HAP-1 (cell line): ENCODE results near the gene RAI1.

Experiments used
- DNase-seq, 2 experiments: peaks; one replicate each; pipeline ENCODE4 v3.0.0-alpha.2; 2016 to 2020; ENCODE audit warnings: low spot score in 2 of 2
- H3K27me3 ChIP-seq: fragments of 250-450 bp; sonication (Bioruptor Pico); 2 replicates; pipeline ENCODE4 v1.5.1; 2020; ENCODE audit warnings: low read depth, mild to moderate bottlenecking, moderate library complexity
- H3K36me3 ChIP-seq: fragments of 250-450 bp; sonication (Bioruptor Pico); replicated peaks from 2 replicates; pipeline ENCODE4 v1.5.1; 2020; ENCODE audit warnings: mild to moderate bottlenecking
- H3K4me1 ChIP-seq: fragments of 250-450 bp; sonication (Bioruptor Pico); 2 replicates; pipeline ENCODE4 v1.5.1; 2020; ENCODE audit warnings: mild to moderate bottlenecking
- H3K4me3 ChIP-seq: fragments of 250-450 bp; sonication (Bioruptor Pico); 2 replicates; pipeline ENCODE4 v1.5.1; 2020; ENCODE audit warnings: mild to moderate bottlenecking, moderate library complexity
- H3K9me3 ChIP-seq: fragments of 250-450 bp; sonication (Bioruptor Pico); 2 replicates; pipeline ENCODE4 v1.5.1; 2020; ENCODE audit warnings: mild to moderate bottlenecking, moderate library complexity
- in situ Hi-C: fragments of 300-500 bp; cut with MboI; formaldehyde crosslinking; loops from 3 replicates; pipeline ENCODE4 v1.14.3; 2020; ENCODE audit warnings: low sequenced_read_pairs, inconsistent platforms, mixed read lengths

The RAI1 gene

DNA sequence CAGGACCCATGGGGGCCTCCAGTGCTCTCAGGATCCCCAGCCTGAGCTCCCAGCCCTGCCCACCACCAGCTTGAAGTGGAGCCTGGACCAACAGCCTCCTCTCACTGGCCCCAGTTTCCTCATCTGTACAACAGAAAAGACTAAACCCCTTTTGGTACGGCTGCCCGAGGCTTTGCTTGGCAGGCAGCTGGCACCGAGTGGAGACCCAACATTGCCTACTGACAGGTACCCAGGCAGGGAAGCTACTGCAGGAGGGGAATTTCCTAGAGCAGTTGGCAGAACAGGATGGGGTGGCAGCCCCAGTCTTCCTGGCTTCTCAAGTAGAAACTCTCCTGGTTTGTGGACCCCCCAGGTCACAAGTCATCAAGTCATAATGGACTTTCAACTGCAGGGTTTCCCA lies 141.4 kb downstream of the RAI1 start:
- in situ Hi-C loops, result loop anchor here (10.0 kb wide), 1 partner anchor 212 kb away; the partner anchor contains the start of genes ATPAF2 and GID4
- H3K27me3 ChIP-seq, result no peaks in the 10 kb centered on the region
- peaks cover 32% of the 10 kb centered on the region for H3K36me3 ChIP-seq
- H3K4me3 ChIP-seq, result peak overlapping the region; percentile 31
- no peak for DNase-seq
- H3K9me3 ChIP-seq, result no peaks in the 10 kb centered on the region
- H3K4me1 ChIP-seq, result peaks cover 23% of the 10 kb centered on the region

DNA sequence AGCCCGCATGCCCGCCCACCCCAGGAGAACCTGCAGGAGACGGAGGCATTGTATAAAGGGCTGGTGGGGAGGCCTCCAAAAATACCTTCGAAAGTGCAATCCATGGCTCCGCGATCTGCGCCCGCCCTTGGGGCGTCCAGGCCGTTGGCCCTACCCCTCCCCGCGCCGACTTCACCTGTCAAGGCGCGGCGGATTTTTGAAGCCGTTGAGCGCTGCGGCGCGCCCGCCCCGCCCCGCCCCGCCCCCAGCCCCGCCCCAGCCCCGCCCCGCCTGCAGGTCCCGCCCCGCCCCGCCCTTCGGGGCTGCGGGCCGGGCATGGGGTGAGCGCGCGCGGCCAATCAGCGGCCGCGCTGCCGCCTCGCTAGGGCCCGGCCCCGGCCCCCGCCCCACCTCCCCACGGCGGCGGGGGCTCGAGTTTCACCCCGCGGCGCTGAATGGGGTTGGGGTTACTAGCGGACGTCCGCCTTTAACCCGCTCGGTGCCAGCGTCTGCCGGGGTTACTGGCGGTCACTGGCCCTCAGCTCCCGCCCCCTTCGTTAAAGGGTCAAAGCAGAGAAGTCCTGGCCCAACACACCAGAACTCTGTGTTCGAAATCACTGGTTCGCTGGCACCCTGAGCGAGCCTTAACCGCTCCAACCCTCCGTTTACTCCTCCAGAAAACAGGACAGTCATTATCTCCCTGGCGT lies 142.3 kb downstream of the RAI1 start:
- Histone ChIP-seq H3K4me3 (peak overlapping the region; percentile 31), H3K36me3 (peaks cover 24% of the 10 kb centered on the region), H3K9me3 (no peaks in the 10 kb centered on the region), H3K27me3 (no peaks in the 10 kb centered on the region), H3K4me1 (peaks cover 23% of the 10 kb centered on the region)
- in situ Hi-C loops, result loop anchor here (10.0 kb wide), 1 partner anchor 211 kb away; the partner anchor contains the start of genes ATPAF2 and GID4
- DNase-seq, result peak; percentile 89 to 94

DNA sequence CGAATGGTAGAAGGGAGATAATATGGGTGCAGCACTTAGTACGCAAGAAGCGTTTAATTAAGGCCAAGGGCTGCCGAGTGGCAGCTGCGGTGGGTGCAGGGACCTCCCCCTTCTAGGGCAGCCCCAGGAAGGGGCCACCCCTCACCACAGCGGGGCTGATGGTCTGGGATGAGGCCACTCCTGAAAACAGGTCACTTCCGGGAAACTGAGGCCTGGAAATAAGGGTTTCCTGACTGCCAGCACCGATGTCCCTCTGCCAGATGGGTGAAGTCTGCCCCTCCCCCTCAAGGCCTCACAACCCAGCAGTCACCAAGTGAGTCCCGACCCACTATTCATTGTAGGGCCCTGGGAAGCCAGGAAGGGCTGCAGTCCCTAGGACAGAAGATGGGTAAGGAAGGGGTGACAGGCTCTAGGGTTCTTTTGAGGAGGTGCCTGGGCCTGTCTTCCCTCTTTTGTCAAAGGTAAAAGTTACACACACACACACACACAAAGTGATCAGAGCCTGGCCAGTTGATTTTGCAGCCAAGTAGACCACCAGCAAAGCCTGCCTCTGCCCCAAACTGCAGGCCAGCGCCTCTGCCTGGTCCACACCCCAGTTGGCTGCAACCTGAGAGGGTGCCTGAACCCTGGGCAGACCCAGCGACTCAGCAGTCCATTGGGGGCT lies 143.0 kb downstream of the RAI1 start:
- Histone ChIP-seq H3K36me3 (peaks cover 18% of the 10 kb centered on the region), H3K9me3 (no peaks in the 10 kb centered on the region), H3K27me3 (no peaks in the 10 kb centered on the region), H3K4me3 (peak overlapping the region; percentile 14), H3K4me1 (peaks cover 23% of the 10 kb centered on the region)
- peak in 1 of 2 experiments; percentile 51 for DNase-seq
- in situ Hi-C loops, result loop anchor here (10.0 kb wide), 1 partner anchor 211 kb away; the partner anchor contains the start of genes ATPAF2 and GID4

DNA sequence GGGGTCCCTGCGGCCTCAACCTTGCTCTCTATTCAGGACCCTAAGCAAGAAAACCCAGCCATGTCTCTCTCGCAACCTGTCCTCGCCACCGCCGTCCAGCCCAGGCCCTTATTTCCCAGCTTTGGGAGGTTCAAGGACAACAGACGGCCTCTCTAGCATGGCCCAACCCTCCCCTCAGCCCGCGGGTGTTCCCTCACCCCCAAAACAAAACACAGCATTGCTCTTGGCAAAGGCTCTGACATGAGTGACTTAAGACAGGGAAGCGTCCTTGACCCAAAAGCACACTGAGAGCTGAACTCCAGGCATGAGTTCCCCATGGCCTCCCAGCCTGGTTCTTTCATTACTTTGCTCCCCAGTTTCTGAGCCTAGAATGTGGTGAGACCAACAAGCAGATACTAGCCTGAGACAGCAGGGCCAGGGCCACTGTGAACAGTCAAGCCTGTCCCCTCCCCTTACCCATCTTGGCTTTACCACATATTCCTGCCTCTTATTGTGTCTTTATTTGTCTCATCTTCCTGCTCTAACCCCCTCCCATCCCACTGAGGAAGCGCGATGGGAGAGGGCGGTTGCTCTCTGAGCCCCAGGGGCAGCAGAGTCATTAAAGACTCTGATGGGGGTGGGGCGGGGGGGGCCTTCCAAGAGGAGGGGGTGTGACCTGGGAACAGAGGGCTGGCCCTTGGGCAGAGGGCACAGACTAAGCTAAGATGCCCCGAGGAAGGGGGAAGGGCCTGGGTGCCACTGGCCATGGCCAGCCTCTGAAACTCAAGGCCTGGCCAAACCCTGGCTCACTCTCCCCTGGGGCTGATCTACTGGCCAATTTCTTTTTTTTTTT lies 143.7 kb downstream of the RAI1 start:
- Histone ChIP-seq H3K36me3 (peaks cover 10% of the 10 kb centered on the region), H3K27me3 (no peaks in the 10 kb centered on the region), H3K9me3 (no peaks in the 10 kb centered on the region), H3K4me3 (no peak overlapping the region), H3K4me1 (peaks cover 23% of the 10 kb centered on the region)
- DNase-seq, result peak; percentile 26 to 54
- in situ Hi-C loops, result loop anchor here (10.0 kb wide), 1 partner anchor 210 kb away; the partner anchor contains the start of genes ATPAF2 and GID4

DNA sequence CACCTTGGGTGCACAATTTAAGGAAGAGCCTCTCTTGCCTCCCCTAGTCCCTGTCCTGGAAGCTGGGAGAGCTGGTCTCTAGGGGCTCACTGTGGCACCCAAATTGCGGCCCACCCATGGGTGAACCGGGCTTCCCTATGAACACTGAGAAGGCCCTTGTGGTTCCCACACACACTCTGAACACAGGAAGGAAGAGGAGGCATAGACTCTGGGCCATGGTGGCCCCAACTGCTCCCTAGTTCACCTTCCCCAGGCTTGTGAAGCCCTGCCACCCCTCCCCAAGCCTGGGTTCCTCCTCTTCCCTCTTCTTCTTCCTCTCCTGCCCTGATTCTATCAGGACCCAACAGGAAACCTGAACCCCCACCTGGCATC lies 145.1 kb downstream of the RAI1 start:
- no peaks in the 10 kb centered on the region for H3K27me3 ChIP-seq
- H3K4me1 ChIP-seq, result peaks cover 23% of the 10 kb centered on the region
- DNase-seq, result no peak
- no peak overlapping the region for H3K4me3 ChIP-seq
- H3K9me3 ChIP-seq, result no peaks in the 10 kb centered on the region
- H3K36me3 ChIP-seq, result peaks cover 5% of the 10 kb centered on the region
- in situ Hi-C loops, result loop anchor here (10.0 kb wide), 1 partner anchor 208 kb away; the partner anchor contains the start of genes ATPAF2 and GID4

DNA sequence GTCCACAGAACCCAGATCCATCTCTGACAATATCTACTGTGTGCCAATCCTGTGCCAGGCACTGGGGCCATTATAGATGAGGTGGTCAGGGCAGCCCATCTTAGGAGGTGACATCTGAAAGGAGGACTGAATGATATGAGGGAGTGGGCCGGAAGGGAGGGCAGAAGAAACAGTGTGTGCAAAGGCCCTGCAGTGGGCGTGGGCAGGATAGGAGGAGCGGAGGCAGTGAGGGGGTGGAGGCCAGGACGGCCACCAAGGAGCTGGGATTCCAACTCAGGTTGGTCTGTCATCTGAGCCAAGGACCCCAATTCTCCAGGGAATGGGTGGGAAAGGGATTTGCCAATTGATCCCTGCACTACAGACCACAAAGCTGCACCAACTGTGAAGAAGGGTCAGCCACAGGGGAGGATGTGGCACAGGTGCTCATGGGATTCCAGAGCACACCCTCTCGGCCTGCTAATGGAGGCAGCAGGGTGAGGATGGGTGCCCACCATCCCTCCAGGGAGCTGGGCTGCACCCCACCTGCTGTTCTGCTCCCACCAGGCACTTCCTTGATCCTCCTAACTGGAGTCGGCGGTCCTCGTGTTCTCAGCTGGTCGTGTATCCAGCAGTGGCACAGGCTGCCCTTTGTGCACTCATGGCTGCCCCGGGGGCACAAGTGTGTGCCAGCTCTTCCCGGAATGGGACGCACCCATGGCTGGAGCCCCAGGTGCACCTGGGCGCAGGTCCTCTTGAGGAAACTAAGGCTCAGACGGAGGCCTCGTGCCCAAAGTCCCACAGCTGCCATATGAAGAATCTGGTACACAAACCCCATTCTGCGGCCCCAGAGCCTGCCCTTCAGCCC lies 145.9 kb downstream of the RAI1 start:
- in situ Hi-C loops, result loop anchor here (10.0 kb wide), 1 partner anchor 208 kb away; the partner anchor contains the start of genes ATPAF2 and GID4

DNA sequence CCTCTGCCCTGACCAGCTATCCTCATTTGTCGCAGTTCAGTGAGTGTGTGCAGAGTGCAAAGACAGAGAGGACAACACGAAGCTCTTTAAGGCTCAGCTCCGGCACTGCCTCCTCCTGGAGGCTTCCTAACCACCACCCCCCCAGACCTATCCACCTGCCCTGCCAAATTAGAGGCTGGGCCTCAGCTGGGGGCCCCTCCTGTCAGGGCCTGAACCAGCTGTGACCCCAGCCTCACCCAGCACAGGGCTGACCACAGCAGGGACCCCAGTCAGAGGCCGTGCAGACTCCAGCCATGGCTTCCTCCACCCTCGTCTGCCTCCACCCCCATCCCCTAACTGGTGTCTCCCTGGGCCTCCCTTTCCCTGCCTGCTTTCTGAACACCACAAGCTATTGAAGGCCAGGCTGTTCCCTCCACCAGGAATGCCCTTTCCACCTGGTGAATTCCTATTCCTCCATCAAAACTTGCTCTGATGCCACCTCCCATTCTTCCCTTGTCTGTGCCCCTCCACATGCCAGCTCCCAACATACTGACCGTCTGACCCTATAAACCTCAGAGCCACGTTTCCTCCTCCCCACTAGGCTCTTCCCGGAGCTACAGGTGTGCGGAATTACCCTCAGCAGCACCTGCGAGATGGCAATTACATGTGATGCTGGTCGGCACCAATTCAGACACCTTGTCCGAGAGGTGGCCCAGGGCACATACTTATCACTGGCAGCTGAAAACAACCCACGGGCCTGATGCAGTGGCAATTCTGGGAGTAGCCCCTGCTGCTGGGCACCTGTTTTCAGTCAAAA lies 146.8 kb downstream of the RAI1 start:
- H3K27me3 ChIP-seq, result no peaks in the 10 kb centered on the region
- peaks cover 22% of the 10 kb centered on the region for H3K4me1 ChIP-seq
- no peak overlapping the region for H3K4me3 ChIP-seq
- peaks cover 10% of the 10 kb centered on the region for H3K36me3 ChIP-seq
- in situ Hi-C loops, result loop anchor here (10.0 kb wide), 1 partner anchor 207 kb away; the partner anchor contains the start of genes ATPAF2 and GID4
- H3K9me3 ChIP-seq, result no peaks in the 10 kb centered on the region
- no peak for DNase-seq

More for the DNA sequence above, 145.9 kb downstream of the RAI1 start:
- no peak for DNase-seq
- H3K36me3 ChIP-seq, result peaks cover 6% of the 10 kb centered on the region
- H3K4me3 ChIP-seq, result no peak overlapping the region
- H3K27me3 ChIP-seq, result no peaks in the 10 kb centered on the region
- H3K9me3 ChIP-seq, result no peaks in the 10 kb centered on the region
- H3K4me1 ChIP-seq, result peaks cover 23% of the 10 kb centered on the region

DNA sequence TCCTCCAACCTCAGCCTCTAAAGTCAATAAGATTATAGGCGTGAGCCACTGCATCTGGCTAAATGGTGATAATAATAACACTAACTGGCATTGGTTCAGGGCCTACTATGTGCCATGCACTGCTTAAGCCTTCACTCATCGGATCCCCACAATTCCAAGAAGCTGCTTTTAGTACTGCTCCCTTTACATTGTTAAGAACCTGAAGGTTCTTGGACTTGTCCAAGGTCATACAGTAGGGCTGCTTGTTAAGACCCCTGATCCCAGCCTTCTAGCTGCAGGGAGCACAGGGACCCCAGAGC lies 149.0 kb downstream of the RAI1 start:
- Histone ChIP-seq H3K4me3 (no peak overlapping the region), H3K27me3 (no peaks in the 10 kb centered on the region), H3K9me3 (no peaks in the 10 kb centered on the region), H3K4me1 (peaks cover 17% of the 10 kb centered on the region), H3K36me3 (peaks cover 14% of the 10 kb centered on the region)
- in situ Hi-C loops, result no loop called here
- no peak for DNase-seq

DNA sequence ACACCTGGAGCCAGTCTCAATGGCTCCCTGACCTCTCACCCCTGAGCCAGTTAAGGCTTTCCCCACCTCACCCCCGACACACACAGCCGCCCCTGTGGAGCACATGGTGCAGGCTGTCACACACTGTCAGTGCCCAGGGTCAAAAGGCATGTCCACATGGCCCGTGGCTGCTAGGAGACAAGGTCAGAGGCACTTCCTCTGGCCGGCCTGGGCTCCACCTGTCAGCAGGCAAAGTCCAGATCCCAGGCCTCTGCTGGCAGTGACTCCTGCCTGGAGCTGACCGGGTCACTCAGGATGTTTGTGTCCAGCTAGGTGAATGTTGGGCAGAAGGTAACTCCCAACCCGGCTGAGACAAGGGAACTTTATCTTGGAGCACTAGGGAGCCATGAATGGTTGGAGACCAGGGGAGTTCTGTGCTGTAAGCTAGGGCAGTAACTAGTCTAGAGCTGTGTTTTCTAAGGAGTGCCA lies 149.5 kb downstream of the RAI1 start:
- in situ Hi-C loops, result no loop called here
- Histone ChIP-seq H3K27me3 (no peaks in the 10 kb centered on the region), H3K4me1 (peaks cover 17% of the 10 kb centered on the region), H3K36me3 (peaks cover 19% of the 10 kb centered on the region), H3K9me3 (no peaks in the 10 kb centered on the region), H3K4me3 (no peak overlapping the region)
- no peak for DNase-seq

DNA sequence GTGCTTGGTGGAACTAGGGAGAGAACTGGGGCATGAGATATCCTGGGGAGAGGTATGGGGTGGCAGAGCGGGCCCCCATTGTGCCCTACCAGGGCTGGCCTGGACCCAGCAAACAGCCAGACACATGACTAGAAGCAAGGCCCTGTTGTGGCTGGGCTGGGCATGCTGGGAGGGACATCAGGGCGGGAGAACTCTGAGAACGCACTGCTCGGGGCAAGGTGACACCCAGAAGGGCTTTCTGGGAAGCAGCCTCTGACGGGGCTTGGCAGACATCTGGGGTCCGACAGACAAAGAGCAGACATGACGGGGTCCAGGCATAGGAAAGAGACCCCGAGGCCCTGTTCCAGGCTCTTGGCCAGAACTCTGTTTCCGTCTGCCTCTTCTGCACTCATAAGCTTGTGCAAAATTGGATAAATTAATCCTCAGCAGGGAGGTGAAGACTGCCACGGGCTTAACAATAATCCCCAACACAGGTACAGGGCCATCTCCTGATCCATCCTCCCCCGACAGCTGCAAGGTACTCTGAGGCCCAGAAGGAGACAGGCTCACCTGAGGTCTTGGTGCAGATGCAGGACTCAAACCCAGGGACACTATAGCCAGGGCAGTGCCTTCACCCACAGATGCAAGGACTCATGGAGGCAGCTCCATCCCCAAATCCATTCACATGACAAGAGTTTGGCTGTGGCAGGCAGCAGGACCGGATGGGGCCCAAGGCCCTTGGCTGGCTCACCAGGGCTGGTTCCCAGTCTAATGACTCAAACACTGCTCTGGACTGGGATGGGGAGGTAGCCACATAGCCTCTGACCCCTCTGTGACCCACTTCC lies 150.2 kb downstream of the RAI1 start:
- Histone ChIP-seq H3K36me3 (peaks cover 19% of the 10 kb centered on the region), H3K4me3 (no peak overlapping the region), H3K9me3 (no peaks in the 10 kb centered on the region), H3K4me1 (peaks cover 20% of the 10 kb centered on the region), H3K27me3 (no peaks in the 10 kb centered on the region)
- in situ Hi-C loops, result no loop called here
- no peak for DNase-seq

DNA sequence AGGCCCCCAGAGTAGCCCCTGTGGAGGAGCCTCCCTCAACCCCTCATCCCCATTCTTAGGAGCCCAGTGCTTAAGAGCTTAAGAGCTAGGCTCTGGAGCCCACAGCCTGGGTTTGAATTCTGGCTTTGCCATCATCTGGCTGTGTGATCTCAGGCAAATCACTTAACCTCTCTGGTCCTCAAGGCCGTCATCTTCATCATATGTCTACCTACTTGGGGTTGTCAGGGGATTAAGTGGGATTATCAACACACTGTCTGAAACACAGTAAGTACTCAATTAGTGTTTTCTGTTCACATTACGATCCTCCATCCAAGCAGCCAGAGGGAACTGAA lies 150.7 kb downstream of the RAI1 start:
- H3K27me3 ChIP-seq, result no peaks in the 10 kb centered on the region
- peaks cover 20% of the 10 kb centered on the region for H3K4me1 ChIP-seq
- H3K36me3 ChIP-seq, result peaks cover 19% of the 10 kb centered on the region
- in situ Hi-C loops, result no loop called here
- DNase-seq, result no peak
- no peaks in the 10 kb centered on the region for H3K9me3 ChIP-seq
- H3K4me3 ChIP-seq, result no peak overlapping the region
